CD4-positive, alpha-beta memory T cell (primary cell): Measurements from ENCODE around the gene TMEM259. TPM values are rescaled to one million over a fixed set of nuclear protein-coding genes. Genes with fewer than 3 reads are reported as not detected.

Experiments used
- CTCF ChIA-PET: fragments of 350-600 bp; sonication (Branson Sonifier 250); formaldehyde crosslinking; loops from one replicate; lab custom pipeline; 2021; ENCODE audit warnings: inconsistent platforms; ENCODE audit not compliant: partially characterized antibody; lab: Charles Lee
- POLR2A ChIA-PET: fragments of 350-600 bp; sonication (Branson Sonifier 250); formaldehyde crosslinking; loops from one replicate; lab custom pipeline; 2021; ENCODE audit not compliant: partially characterized antibody; lab: Charles Lee
- DNase-seq, 5 donors: peaks; one replicate each; pipeline versions ENCODE4 v3.0.0 to v3.0.0-alpha.2; 2020 to 2022; ENCODE audit warnings: mixed read lengths in 1 of 5
- H3K27ac ChIP-seq: one replicate; pipeline ENCODE4 v1.7.0; 2013; ENCODE audit warnings: low read depth, low read length
- H3K27me3 ChIP-seq: 2 replicates; pipeline ENCODE4 v1.7.0; 2013; ENCODE audit warnings: mild to moderate bottlenecking, low read length, moderate library complexity; ENCODE audit not compliant: insufficient read depth
- H3K36me3 ChIP-seq: 2 replicates; pipeline ENCODE4 v1.7.0; 2013; ENCODE audit warnings: mild to moderate bottlenecking, low read length, moderate library complexity; ENCODE audit not compliant: insufficient read depth
- H3K4me1 ChIP-seq: 2 replicates; pipeline ENCODE4 v1.7.0; 2013; ENCODE audit warnings: mild to moderate bottlenecking, low read length, moderate library complexity; ENCODE audit not compliant: insufficient read depth
- H3K4me3 ChIP-seq, 2 donors: one replicate each; pipeline ENCODE4 v1.7.0; 2013; ENCODE audit warnings: low read length in 2 of 2, mild to moderate bottlenecking in 1 of 2
- H3K9me3 ChIP-seq, 2 donors: one replicate each; pipeline ENCODE4 v1.7.0; 2013; ENCODE audit warnings: low read length in 2 of 2, control low read depth in 1 of 2; ENCODE audit not compliant: control insufficient read depth in 1 of 2
- H3K27ac Mint-ChIP-seq, 7 donors: one replicate each; pipeline ENCODE4 v1.8.0; 2020 to 2021; ENCODE audit warnings: mixed read lengths in 7 of 7, mild to moderate bottlenecking in 6 of 7, inconsistent platforms in 3 of 7, moderate library complexity in 3 of 7
- H3K27me3 Mint-ChIP-seq, 2 donors: one replicate each; pipeline ENCODE4 v1.8.0; 2020 to 2021; ENCODE audit warnings: mixed read lengths in 2 of 2
- H3K36me3 Mint-ChIP-seq, 2 donors: one replicate each; pipeline ENCODE4 v1.8.0; 2020 to 2021; ENCODE audit warnings: mixed read lengths in 2 of 2, inconsistent platforms in 1 of 2, mild to moderate bottlenecking in 1 of 2
- H3K4me1 Mint-ChIP-seq, 4 donors: one replicate each; pipeline ENCODE4 v1.8.0; 2020 to 2021; ENCODE audit warnings: mixed read lengths in 4 of 4, mild to moderate bottlenecking in 1 of 4
- H3K4me3 Mint-ChIP-seq, 8 donors: one replicate each; pipeline ENCODE4 v1.8.0; 2020 to 2021; ENCODE audit warnings: mixed read lengths in 8 of 8, mild to moderate bottlenecking in 7 of 8, moderate library complexity in 6 of 8, inconsistent platforms in 3 of 8
- H3K9me3 Mint-ChIP-seq, 8 donors: one replicate each; pipeline ENCODE4 v1.8.0; 2020 to 2021; ENCODE audit warnings: mixed read lengths in 8 of 8, mild to moderate bottlenecking in 5 of 8, inconsistent platforms in 3 of 8, moderate library complexity in 1 of 8
- intact Hi-C: fragments of 100-400 bp; cut with micrococcal nuclease; formaldehyde crosslinking; loops from one replicate; pipeline ENCODE4 v1.15.1; 2023
- polyA plus RNA-seq, 2 donors: library from polyadenylated mRNA; unstranded; fragments of 300-500 nt; fragmentation: Illumina TruSeq; gene quantifications; one replicate each; pipeline ENCODE4 v1.2.3, GENCODE V29; 2021
- total RNA-seq, 2 experiments: library from RNA; stranded (reverse); gene quantifications; one replicate each; pipeline ENCODE4 v1.2.3, GENCODE V29; 2021

The TMEM259 gene
- total and polyA plus RNA-seq, 4 experiments from 2014 or later, result 40.5 to 329 (median 196) TPM

DNA sequence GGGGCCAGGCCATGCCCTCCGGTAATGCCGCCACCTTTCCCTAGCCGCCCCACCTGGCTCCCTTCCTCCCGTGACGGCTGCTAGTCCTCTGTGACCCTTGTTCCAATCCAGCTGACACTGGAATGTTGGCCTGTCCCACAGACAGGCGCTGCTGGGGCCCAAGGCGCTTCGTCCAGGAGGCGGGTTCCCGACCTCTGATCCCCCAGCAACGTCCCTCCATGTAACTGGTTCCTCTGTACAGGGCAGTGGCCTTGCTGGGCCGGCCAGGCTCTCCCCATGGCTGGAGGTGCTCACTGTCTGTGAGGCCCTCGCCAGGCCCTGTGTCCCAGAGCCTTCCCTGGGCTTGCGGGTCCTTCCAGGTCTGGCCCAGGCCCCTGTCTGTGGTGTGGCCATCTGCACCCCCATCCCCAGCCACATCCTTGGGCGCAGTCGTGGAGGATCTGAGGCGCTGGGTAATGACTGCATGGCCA is 27.5 kb downstream of the TMEM259 start:
- Histone ChIP-seq H3K4me3 (no peak overlapping the region), H3K4me1 (peaks cover 17% of the 10 kb centered on the region), H3K27me3 (peaks cover 6% of the 10 kb centered on the region), H3K9me3 (no peaks in the 10 kb centered on the region), H3K36me3 (peaks cover 8% of the 10 kb centered on the region), H3K27ac (no peak overlapping the region)
- Mint-ChIP-seq H3K4me1 (peaks cover 2 to 18% (median 10%) of the 10 kb centered on the region in 4 donors), H3K27me3 (peaks cover 7 to 11% of the 10 kb centered on the region in 2 donors), H3K36me3 (peaks cover 0 to 18% of the 10 kb centered on the region in 2 donors), H3K4me3 (no peak overlapping the region), H3K9me3 (no peaks in the 10 kb centered on the region), H3K27ac (peak overlapping the region in 2 of 7 donors; percentile 78 to 91)
- POLR2A ChIA-PET, result no interaction called here
- intact Hi-C loops, result no loop called here
- no peak for DNase-seq
- CTCF ChIA-PET, result interaction anchor here (0.5 kb wide), 1 partner anchor 137 kb away, joined by 3 read pairs; no protein-coding TSS in a partner anchor

DNA sequence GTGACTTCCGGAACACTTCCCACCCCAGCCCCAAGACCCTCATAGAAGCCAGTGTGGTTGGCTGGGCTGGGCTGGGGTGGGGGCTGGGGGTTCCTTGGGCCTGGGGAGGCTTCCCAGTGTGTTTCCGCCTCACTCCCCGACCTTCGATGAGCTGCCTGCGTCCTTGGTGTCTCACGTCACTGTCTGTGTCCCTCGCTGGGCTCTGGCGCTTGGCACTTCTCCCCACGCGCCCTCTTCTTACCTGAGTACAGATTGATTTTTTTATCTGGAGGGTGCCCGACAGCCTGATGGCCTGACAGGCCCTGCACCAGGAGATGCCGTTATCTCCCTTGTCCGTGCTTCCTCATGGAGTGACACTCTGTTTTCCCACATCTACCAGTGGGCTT is 28.3 kb downstream of the TMEM259 start:
- intact Hi-C loops, result no loop called here
- H3K4me3 ChIP-seq, result no peak overlapping the region
- no peak overlapping the region for H3K27ac ChIP-seq
- ChIA-PET CTCF (interaction anchor here (0.5 to 0.7 kb wide), 2 partner anchors 9 to 136 kb away, joined by 3 read pairs; partner anchors contain the start of gene WDR18), POLR2A (no interaction called here)
- Mint-ChIP-seq H3K4me1 (peaks cover 2 to 11% (median 8%) of the 10 kb centered on the region in 4 donors), H3K27me3 (peaks cover 3 to 6% of the 10 kb centered on the region in 2 donors), H3K27ac (peak overlapping the region in 3 of 7 donors; percentile 74 to 83 (median 78)), H3K4me3 (no peak overlapping the region), H3K9me3 (no peaks in the 10 kb centered on the region), H3K36me3 (peaks cover 0 to 20% of the 10 kb centered on the region in 2 donors)
- H3K9me3 ChIP-seq, result no peaks in the 10 kb centered on the region
- peaks cover 1% of the 10 kb centered on the region for H3K27me3 ChIP-seq
- peaks cover 8% of the 10 kb centered on the region for H3K36me3 ChIP-seq
- no peak for DNase-seq
- peaks cover 17% of the 10 kb centered on the region for H3K4me1 ChIP-seq

DNA sequence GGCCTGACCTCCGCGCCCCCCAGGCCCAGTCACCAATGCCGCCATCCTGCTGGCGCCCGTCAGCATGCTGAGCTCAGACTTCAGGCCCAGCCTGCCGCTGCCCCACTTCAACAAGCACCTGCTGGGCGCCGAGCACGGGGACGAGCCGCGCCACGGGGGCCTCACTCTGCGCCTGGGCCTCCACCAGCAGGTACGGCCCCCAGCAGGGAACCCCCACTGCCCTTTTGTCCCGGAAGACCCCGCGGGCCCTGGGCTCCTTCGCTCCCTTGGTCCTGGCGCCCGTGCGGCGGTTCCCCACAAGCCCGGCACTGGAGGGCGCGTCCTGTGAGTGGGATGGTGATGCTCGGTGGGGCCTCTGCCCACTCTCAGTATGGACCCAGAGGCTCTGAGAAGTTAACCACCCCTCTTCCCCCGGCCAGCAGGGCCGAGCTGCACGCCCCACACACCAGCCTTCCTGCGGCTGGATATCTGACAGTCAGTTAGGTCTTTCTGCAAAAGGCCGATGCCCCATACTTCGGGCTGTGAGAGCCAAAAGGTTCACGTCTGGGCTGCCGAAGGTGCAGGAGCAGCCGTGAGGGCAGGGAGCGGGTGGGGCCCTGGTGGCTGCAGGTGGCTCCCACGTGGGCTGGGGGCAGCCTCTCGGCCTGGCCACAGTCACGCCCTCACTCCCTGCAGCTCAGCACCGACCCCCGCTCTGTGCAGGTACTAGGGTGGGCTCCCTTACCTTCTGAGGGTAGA is 28.8 kb downstream of the TMEM259 start:
- ChIA-PET POLR2A (no interaction called here), CTCF (interaction anchor here (0.7 kb wide), 1 partner anchor 8 kb away, joined by 3 read pairs; the partner anchor contains the start of gene WDR18)
- no peaks in the 10 kb centered on the region for H3K9me3 Mint-ChIP-seq
- Histone ChIP-seq H3K9me3 (no peaks in the 10 kb centered on the region), H3K27ac (no peak overlapping the region), H3K27me3 (no peaks in the 10 kb centered on the region), H3K4me3 (no peak overlapping the region), H3K36me3 (peaks cover 8% of the 10 kb centered on the region), H3K4me1 (peaks cover 15% of the 10 kb centered on the region)
- DNase-seq, result no peak
- H3K4me1 Mint-ChIP-seq, result peaks cover 2 to 10% (median 7%) of the 10 kb centered on the region in 4 donors
- intact Hi-C loops, result no loop called here
- H3K27me3 Mint-ChIP-seq, result peaks cover 2 to 5% of the 10 kb centered on the region in 2 donors
- H3K27ac Mint-ChIP-seq, result peak overlapping the region in 2 of 7 donors; percentile 22 to 60
- peaks cover 0 to 21% of the 10 kb centered on the region in 2 donors for H3K36me3 Mint-ChIP-seq
- no peak overlapping the region for H3K4me3 Mint-ChIP-seq

DNA sequence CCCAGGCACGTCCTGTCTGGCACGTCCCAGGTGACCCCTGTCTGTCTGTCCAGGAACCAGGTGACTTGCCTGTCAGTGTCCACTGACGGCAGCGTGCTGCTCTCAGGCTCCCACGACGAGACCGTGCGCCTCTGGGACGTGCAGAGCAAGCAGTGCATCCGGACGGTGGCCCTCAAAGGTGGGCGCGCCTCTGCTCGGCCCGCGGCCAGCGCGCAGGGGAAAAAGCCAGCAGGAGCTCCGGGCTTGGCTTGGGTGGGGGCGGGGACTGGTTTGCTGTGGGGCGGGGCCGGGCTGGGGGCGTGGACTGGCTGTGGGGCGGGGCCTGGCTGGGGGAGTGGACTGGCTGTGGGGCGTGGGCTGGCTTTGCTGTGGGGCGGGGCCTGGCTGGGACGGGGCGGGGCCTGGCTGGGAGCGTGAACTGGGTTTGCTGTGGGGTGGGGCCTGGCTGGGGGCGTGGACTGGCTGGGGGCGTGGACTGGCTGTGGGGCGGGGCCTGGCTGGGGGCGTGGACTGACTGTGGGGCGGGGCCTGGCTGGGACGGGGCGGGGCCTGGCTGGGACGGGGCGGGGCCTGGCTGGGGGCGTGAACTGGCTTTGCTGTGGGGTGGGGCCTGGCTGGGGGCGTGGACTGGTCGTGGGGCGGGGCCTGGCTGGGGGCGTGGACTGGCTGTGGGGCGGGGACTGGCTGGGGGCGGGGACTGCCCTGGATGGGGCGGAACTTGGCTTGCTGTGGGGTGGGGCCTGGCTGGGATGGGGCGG is 29.6 kb downstream of the TMEM259 start:
- peaks cover 0 to under 1% of the 10 kb centered on the region in 2 donors for H3K27me3 Mint-ChIP-seq
- H3K4me1 Mint-ChIP-seq, result peaks cover 0 to 4% (median 2%) of the 10 kb centered on the region in 4 donors
- H3K27me3 ChIP-seq, result no peaks in the 10 kb centered on the region
- peaks cover 12% of the 10 kb centered on the region for H3K36me3 ChIP-seq
- peak; percentile 30 to 84 (median 32) for DNase-seq
- intact Hi-C loops, result no loop called here
- no peaks in the 10 kb centered on the region for H3K9me3 Mint-ChIP-seq
- POLR2A ChIA-PET, result no interaction called here
- H3K4me3 Mint-ChIP-seq, result no peak overlapping the region
- peak overlapping the region in 1 of 7 donors; percentile 44 for H3K27ac Mint-ChIP-seq
- H3K27ac ChIP-seq, result no peak overlapping the region
- no peak overlapping the region for H3K4me3 ChIP-seq
- H3K36me3 Mint-ChIP-seq, result peaks cover 0 to 24% of the 10 kb centered on the region in 2 donors
- CTCF ChIA-PET, result no interaction called here
- H3K4me1 ChIP-seq, result peaks cover 8% of the 10 kb centered on the region
- H3K9me3 ChIP-seq, result no peaks in the 10 kb centered on the region

- ChIA-PET CTCF (no interaction called here), POLR2A (no interaction called here)
- H3K4me3 Mint-ChIP-seq, result no peak overlapping the region
- H3K36me3 ChIP-seq, result peaks cover 13% of the 10 kb centered on the region
- intact Hi-C loops, result no loop called here
- H3K9me3 Mint-ChIP-seq, result no peaks in the 10 kb centered on the region
- H3K4me1 ChIP-seq, result peaks cover 2% of the 10 kb centered on the region
- H3K27ac ChIP-seq, result no peak overlapping the region
- H3K36me3 Mint-ChIP-seq, result peaks cover 0 to 22% of the 10 kb centered on the region in 2 donors
- no peaks in the 10 kb centered on the region for H3K27me3 ChIP-seq
- DNase-seq, result no peak
- no peaks in the 10 kb centered on the region for H3K27me3 Mint-ChIP-seq
- H3K9me3 ChIP-seq, result no peaks in the 10 kb centered on the region
- peaks cover 0 to 2% (median 0%) of the 10 kb centered on the region in 4 donors for H3K4me1 Mint-ChIP-seq
- H3K4me3 ChIP-seq, result no peak overlapping the region
- peak overlapping the region in 2 of 7 donors; percentile 43 to 44 for H3K27ac Mint-ChIP-seq
Measured at GRCh38 chr19:990746-991145, 30.2 kb downstream of the TMEM259 start.

- H3K27ac ChIP-seq, result no peak overlapping the region
- Mint-ChIP-seq H3K27me3 (no peaks in the 10 kb centered on the region), H3K4me3 (no peak overlapping the region), H3K9me3 (no peaks in the 10 kb centered on the region), H3K27ac (peak overlapping the region in 2 of 7 donors; percentile 43 to 44), H3K36me3 (peaks cover 0 to 22% of the 10 kb centered on the region in 2 donors), H3K4me1 (peaks cover 0 to 8% (median 2%) of the 10 kb centered on the region in 4 donors)
- H3K27me3 ChIP-seq, result no peaks in the 10 kb centered on the region
- CTCF ChIA-PET, result no interaction called here
- no peak overlapping the region for H3K4me3 ChIP-seq
- H3K4me1 ChIP-seq, result peaks cover 6% of the 10 kb centered on the region
- intact Hi-C loops, result no loop called here
- peak in 1 of 5 donors; percentile 24 for DNase-seq
- POLR2A ChIA-PET, result no interaction called here
- no peaks in the 10 kb centered on the region for H3K9me3 ChIP-seq
- H3K36me3 ChIP-seq, result peaks cover 13% of the 10 kb centered on the region
Measured at GRCh38 chr19:990119-990571, 30.8 kb downstream of the TMEM259 start.
